GM21360 (cell line): Measurements from ENCODE around the gene NFIA.

Experiments used
- ATAC-seq: cut with Tn5 transposase; IDR thresholded peaks from one replicate; pipeline ENCODE4 v1.9.1; 2021; ENCODE audit warnings: mild to moderate bottlenecking, moderate library complexity; ENCODE audit not compliant: unreplicated experiment

The NFIA gene

DNA sequence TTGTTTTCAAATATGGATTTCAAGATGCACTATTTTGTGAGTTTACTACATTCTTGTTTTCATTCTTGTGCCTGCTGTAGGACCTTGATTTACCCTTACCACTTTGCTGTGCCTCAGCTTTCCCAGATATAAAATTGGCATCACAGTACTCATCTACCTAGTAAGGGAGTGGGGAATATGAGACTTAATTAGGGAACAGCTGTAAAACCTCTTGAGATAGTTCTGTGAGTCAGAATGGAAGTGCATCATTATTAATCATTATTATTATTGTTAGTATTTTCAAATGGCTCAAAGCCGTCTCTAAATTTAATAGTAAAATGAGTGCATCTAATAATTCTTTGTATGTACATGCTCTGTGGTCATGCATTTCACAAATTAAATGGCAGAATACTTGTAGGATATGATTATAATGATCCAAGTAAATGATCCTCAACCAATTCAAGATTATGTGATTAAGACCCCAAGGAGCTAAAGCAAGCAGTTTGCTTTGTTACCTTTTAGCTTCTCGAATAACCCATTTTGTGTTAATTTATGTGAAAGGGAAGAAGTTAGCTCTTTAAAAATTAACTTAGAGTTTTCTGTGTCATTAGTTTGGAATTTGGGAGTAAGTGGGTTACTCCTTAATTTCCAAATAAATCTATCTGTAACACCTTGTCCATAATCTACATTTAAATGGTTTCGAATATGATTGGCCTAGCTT, 155.4 kb downstream of the NFIA start:
- no peak for ATAC-seq

DNA sequence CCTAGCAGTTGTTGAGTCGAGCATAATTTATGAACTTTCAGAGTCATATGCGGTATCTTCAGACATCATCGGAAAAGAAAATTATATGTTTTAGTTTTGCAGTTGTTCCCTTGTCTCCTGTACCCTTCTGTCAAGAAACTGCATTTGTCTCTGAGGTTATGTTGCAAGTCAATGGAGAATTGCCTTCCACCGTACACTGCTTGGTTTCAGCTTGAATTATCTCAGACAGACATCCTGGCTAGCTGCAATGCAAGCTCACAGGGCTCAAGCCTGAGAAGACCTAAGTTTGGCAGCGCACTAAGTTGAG, 156.0 kb downstream of the NFIA start:
- no peak for ATAC-seq

DNA sequence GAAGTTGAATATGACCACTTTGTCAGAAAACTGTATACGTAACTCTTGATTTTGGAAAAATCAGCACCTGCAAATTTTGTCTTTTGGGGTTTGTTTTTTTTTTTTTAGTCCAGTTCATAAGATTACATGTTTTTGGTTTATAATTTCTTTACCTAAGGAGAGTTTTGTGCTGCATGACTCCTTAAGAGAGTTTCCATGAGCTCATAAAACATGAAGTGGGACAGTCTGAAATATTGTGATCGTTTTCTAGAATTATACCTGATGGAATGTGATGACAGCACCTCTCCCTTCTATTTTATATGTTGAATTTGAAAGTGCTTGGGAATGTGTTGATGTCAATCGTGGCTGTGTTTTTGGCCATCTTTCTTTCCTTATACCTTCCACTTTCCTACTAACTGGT, 158.5 kb downstream of the NFIA start:
- ATAC-seq: no peak

DNA sequence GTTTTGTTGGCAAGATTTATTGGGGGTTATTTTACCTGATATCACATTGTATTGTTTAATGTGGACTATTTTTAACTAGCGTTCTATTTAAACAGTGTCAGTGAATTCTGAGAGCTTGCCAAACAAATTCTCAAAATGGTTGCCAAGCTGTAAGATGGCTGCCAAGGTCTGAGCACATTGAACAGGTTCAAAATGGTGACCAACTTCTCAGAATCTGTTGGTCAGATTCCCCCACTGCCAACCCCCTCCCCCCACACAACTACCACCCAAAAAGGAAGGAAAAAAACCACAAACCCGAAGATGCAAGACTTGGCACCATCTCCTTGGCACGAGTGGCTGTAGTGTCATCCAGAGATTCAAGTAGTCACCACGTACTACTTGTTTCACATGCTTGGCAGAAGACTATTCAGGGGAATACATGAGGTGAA, 159.1 kb downstream of the NFIA start:
- ATAC-seq: no peak

DNA sequence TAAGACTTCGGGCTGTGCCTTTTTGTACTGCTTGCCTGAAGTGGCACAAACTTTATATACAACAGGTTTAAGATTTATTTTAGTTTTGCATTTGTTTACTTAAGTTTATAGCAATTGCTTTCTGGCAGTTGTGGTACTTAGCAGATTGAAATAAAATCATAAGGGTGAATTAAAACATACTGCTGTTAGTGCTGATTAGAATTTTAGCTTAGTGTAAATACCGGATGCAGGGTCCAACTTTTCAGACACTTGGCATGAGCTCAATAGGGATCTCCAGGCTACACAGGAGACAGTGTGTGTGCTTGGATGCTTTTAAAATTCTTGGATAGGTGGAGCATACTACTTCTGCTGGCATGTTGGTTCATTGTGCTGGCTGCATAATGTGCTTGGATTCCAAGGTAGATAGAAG, 159.6 kb downstream of the NFIA start:
- ATAC-seq: no peak

DNA sequence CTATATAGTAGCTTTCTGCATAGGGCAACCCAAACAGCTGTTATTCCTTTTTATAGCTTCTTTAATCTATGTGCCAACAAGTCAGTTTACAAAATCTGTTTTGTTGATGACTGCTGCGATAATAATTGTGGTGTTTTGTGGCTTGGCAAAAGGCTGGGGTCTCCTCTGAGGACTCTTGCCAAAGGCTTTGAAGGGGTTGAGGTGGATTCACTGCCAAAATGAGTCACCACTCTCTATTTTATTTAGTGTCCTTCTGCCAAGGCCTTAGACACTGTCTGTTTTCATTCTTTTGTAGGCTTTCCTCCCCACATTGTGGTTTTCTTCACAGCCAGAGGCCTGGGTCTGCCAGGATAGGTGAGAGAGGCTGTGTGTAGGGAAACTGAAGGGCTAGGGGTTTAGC, 161.8 kb downstream of the NFIA start:
- ATAC-seq: no peak

DNA sequence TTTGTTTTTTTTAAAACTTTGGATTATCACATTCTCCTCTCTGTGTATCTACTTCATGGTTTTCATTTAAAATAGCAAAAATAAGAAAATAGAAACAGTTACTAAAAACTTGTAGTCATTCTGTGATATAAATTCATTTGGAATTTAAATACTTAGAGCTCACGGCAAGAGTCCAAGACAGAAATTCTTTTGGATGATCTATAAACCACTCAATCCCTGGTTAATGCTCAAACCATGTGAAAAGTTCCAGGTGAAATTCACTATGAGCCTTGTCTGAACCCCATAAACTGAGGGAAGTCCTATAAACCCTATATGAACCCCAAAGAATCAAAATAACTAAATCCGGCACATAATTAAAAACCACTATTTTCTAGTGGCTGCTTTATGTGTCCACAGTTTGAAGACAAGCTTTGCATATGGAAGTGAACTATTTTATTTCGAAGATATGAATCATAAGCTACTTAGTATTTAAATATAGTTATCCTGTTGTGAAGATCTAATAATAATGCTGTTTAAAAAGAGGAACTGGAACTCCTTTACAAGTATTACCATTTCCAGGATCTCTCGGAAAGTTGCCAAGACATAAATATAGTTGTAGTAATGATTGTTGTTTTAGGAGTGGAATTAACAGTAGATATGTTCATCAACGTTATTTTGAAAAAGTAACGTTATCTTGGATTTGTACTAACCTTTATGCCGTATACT, 163.5 kb downstream of the NFIA start:
- no peak for ATAC-seq

DNA sequence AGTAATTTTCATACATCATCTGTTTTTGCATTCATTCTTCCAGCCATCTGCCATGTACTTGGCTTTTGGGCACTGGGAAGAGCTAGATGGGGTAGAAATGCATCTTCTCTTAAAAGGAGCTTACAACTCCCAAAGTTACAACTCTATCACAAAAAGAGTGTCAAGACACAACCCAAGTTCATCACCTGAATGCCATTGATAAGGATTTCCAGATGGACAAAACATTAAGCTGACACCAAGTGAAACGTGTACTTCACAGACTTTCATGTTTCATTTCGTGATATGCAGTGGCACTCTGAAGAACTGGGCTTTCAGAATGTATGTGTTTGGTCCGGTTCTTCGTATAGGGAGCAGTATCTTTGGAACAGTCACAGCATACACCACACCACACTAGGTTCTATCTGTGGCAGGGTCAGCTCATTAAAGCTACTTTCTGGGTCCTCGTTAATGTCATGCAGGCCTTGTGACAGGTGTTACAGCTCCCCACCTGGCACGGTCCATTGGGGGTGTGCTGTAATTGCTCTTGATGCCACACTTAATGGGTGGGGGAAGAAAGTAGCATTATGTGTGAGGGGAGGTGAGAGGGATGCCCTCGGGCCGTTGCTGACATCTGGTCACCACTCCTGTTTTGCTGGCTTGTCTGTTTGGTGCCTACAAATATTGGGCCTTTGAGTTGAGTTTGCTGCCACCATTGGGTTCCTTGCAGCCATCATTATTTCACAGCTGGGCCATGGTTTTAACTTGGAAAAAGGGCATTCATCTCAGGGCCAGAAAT, 164.9 kb downstream of the NFIA start:
- ATAC-seq: no peak

DNA sequence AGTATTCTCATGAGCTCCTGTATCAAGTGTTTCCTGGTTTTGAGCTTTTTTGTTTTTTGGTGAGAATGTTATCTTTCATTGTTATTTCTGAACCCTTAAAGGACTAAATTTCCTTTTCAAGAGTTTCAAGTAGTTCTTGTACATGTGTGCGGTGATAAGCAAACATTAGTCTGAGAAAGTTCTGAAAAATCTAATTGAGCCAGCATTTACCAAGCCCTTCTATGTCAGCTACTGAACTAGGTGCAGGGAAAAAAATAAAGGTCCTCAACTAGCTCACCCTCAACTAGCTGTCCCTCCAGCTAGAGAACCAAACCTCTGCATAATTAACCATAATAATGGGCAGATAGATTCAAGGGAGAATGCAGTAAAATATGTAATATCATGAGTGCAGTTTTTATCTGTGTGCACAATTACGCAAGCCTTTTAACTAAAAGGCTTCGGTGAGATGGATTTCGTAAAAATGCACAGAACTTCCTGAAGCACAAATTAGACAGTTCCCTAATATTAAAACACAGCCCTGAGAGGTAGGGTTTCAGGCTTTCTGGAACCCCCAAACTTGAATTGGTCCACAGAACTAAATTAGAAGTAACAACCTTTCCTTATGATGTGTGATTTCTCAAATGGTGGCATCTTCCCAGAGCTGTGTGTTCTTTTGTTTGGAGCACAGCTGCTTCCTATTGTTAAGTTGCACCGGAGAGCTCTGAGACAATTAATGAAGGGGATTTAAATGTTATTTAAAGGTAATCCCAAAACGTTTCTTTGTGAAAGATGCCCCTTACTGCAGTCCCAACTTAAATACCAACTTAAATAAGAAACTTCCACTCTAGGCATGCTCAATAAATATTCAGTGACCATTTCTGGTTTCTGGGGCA, 165.8 kb downstream of the NFIA start:
- no peak for ATAC-seq

DNA sequence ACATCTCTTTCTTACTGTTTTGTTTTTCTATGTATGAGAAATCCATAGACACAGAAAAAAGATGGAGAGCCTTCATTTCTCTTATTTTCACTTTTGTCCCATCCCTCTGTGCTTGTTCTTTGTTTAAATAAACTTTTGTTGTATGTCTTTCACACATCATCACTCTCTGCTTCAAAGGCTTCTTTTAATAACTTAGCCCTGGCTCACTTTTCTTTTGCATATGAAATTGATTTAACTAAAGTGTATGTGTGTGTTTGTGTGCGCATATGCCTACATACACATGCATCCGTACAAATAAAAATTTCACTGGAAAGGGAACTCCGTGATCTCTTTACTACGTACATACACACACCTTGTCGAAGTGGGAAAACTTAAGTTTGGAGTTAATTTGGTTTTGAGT, 168.6 kb downstream of the NFIA start:
- no peak for ATAC-seq

DNA sequence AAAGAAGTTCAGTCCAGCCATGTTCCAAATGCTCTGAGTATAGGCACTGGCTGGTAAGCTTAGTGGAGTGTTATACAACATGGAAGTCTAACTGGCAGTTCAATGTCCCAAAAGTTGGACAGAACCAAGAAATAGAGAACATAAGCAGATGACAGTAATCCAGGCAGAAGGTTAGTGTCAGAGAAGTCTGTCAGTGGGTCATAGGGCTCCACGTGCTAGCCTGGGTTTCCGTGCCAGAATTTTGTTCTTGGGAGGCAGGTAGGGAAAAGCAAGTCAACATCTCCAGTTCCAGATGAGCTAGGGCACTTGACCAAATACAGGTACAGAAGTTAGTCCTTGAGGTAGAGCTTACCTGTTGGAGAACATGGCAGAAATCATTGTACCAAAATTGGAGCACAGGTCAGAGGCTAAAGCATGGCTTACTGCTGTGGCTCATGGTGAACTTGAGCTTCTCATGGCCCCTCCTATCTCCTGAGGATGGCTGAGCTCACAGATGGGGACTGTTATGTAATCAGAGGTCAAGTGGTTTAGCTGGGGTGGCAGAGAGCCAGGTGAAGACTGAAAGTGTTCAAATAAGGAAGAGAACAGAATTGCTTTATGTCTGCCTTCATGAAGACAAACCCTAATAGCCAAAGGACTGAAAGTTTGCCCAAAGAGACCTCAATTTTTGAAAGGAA, 170.8 kb downstream of the NFIA start:
- no peak for ATAC-seq

DNA sequence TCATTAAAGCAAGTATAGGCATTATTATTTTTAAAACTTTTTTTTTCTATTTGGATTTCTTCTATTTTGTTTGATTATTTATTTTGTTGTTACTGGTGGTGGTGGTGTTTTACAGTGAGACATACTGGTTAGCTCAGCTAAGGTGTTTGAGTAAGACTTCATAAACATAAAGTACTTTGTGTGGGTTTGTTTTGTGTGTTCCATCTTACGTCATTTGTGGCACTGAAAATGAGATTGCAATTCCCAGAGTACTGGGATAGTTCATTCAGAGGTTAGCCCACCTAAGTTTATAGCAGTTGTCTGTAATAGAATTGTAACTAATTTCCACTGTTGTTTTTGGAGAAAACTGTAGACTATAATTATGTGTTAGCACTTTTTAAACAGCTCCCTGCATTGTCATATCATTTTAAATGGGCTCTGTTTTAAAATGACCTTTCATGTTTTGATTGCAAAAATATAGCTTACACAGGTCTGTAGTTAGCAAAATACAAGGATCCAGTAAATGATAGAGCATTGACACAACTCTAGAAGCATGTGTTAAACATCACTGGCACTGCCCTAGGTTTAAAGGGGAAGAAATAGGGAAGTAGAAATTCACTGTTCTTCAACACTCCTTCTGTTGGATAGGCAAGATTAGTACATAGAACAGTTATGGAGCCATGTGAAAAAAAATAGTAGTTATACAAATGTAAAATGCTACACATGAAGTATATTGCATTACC, 171.7 kb downstream of the NFIA start:
- no peak for ATAC-seq

DNA sequence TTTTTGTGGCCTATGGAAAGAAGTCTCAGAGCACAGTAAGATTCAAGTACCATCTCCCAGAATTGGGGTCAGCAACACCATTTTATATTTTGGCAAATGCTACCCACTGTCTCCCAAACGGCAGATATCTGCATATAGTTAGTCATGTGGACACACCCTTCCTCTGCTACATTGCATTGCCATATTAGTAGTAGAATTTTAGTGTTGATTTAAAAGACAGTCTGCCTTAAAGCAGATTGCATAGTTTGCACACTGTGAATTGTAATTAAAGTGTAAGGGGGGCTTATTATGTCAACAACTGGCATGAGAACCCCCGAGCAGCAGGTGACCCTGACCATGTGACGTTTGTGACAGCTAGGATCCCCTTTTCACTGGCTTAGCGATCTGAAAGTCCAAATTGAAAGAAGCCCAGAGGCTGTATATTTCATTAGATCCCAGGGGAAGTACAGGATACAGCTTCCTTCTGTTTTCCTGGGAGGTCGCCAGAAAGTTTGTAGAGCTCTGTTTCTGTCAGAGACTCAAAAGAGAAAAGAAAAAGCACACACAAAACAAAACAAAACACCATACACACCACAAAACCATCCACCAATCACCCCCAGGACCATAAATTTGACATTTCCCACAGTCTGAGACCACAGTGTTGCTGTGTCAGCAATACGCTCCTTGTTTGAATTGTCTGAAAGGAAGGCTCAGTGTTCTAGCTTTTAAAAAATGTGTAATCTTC, 172.4 kb downstream of the NFIA start:
- no peak for ATAC-seq

DNA sequence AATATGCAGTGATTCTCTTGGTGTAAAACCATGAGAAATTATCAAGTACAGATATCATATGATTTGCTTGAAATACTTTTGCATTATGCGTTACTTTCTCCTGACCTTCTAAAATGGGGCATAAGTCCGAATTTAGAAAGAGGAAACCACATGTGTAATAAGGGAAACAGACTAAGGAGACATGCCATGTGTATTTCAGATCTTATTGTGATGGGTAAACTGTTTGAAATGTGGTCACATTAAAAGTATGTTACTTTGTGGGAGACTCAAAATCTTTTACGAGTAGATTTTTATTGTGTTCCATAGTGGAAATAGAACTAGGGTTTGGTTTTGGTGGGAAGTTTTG, 173.0 kb downstream of the NFIA start:
- ATAC-seq: no peak

DNA sequence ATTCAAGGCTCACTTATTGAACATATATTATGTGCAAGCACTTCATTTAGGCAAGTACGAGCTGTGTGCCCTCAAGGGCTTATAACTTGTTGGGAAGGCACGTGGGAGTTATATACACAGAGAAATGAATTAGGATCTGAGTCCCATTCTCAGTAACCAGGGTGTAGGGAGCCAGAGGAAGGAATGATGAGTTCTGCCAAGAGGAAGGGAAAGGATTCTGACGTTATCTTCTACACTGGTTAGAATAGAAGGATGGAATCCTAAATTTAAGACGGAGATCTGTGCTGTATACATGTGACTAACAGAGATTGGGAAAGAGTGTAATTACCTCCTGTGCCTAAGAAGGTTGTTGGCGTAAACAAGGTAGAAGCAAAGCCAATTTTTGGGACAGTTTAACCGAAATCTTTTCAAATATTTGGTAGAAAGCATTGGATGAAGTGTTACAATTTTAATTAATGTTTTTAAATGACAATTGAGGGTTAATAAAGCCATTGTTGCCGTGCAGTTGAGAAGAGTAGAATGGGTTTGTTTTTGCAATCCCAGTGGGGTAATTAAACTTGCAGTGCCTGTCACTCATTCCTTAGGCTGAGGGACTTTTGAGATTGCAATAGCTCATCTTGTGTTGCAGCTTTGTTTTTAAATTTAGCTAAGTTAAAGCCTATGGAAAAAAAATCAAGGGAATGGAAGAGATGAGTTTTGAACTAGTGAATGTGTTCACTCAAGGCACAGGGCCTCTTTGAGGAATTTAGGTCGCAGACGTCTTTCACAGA, 177.2 kb downstream of the NFIA start:
- ATAC-seq: no peak

DNA sequence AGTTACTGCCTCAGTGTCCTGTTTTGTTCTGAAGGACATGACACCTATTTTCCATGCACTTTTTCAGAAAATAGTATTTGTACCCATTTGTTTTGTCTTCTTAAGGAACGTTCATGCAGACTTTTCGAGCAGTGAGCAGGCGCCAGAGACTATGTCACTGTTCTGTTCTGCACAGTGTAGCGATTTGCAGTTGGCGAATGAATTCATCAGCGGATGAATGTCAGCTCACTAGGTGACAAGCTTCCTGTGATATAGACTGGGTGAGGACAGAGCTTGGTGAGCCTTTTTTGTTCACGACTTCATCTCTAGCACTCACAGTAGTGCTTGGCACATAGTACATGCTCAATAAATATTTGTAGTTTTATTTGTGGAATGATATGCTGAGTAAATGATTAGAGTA, 177.8 kb downstream of the NFIA start:
- ATAC-seq: no peak

DNA sequence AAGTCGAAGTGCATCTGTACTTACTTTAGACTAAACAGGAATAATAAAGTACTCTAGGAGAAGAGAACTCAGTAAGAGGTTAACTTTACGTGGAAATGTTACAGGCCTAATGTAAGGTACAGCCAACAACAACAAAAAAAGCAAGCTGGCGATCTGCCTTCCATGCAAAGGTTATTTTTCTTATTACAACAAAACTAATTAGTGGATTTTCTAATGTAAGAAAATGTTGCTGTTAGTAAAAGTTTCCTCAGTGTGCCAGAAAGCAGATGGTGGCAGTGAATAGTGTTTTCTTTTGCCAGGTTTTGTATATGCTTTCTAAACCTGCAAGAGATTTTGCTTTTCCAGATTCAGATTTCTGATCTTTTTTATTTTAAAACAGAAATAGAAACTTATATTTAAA, 179.2 kb downstream of the NFIA start:
- ATAC-seq: no peak

DNA sequence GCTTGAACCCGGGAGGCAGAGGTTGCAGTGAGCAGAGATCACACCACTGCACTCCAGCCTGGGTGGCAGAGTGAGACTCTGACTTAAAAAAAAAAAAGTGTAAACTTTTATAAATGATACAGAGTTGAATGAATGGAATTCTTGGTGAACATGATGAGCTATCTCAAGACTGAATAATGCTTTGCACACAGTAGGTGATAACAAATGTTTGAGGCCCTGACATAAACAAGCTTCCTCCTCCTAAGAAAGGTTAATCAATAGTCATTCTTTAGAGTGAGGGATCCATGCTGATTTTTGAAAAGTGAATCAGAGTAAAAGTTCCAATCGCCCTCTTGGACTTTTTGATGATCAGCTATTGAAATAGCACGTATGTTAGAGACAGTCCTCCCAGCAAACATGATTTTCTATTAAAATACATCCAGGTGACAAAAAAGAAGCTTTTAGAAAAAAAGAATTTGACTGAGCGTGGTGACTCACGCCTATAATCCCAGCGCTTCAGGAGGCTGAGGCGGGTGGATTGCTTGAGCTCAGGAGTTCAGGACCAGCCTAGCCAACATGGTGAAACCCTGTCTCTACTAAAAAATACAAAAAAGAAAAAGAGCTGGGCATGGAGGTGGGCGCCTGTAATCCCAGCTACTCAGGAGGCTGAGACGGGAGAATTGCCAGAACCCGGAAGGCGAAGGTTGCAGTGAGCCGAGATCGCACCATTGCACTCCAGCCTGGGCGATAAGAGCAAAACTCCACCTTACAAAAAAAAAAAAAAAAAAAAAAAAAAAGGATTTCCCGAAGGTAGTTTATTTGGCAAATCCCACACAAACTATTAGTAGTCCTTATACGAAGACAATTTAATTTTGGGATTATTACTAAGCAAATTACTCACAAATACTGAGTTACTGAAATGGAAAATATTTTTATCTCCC, 181.8 kb downstream of the NFIA start:
- no peak for ATAC-seq
